Measurements from ENCODE around the gene RHEB.
A peak's percentile ranks its signal among the peaks of the same experiment; 100 is the strongest.

RHEB gene

DNA sequence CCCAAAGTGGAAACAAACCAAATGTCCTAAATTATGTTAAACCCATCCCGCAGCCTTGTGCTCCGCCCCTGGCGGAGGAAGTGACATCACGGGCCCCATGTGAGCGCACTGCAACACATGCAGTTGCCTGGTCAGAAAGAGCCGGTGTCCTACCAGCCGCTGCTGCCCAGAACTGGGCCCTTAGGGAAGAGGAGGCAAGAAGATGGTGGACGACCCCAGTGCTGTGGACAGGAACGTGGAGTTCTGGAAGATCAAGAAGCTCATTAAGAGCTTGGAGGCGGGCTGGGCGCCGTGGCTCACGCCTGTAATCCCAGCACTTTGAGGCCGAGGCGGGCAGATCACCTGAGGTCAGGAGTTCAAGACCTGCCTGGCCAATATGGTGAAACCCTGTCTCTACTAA lies 18.0 kb downstream of the RHEB start:
- DNase-seq = no peak

DNA sequence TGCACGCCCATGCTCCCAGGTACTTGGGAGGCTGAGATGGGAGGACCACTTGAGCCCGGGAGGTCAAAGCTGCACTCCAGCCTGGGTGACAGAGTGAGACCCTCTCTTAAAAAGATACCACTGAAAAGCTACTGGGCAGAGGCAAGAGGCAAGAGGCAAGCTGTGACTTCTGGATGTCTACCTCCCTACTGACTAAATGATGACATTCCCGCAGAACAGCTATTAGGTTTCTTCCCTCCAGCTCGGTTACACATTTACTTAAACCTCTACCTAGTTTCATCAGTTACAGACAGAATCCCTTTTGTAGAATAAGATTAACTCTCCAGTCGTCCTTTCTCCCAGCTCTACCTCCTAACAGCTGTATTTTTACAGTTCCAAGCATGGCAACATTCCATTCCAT lies 21.2 kb downstream of the RHEB start:
- DNase-seq = no peak

DNA sequence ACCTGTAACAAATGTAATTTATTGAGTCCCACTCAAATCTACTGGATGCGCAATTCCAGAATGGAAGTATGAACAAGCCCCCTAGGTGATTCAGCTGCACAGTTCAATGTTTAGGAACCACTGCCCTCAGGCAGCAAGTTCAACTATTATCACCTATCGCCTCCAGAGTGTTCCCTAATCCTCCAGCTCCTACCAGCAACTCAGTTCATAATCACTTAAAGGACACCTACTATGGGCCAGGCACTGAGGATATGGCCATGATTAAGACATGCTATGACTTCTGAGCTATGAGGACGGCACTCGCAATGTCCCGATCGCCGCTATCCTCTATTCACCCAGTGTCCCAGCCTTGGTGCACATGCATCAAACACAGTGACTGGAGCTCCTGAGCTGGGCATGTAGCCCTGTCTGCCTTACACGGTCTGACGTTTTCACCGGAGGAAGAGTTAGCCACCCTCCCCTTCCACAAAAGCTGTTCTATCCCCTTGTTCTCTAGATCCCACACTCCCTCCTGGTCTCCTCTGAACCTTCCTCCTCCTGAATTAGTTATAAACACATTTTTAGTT lies 22.3 kb downstream of the RHEB start:
- no peak for DNase-seq

DNA sequence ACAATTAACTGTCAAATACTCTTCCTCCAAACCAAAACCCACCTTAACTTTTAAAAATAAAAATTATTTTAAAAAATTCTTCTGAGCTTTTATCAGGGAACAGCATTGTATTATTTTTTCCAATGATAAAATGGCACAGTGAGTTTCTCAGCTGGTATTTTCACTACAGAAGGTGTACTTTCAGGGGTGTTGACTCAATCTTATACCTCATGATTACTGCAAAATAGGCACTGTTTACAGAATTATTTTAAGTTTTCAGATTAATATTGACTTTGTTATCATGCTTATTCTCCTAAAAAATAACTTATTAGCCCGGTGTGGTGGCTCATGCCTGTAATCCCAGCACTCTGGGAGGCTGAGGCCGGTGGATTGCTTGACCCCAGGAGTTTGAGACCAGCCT lies 24.3 kb downstream of the RHEB start:
- DNase-seq = no peak

DNA sequence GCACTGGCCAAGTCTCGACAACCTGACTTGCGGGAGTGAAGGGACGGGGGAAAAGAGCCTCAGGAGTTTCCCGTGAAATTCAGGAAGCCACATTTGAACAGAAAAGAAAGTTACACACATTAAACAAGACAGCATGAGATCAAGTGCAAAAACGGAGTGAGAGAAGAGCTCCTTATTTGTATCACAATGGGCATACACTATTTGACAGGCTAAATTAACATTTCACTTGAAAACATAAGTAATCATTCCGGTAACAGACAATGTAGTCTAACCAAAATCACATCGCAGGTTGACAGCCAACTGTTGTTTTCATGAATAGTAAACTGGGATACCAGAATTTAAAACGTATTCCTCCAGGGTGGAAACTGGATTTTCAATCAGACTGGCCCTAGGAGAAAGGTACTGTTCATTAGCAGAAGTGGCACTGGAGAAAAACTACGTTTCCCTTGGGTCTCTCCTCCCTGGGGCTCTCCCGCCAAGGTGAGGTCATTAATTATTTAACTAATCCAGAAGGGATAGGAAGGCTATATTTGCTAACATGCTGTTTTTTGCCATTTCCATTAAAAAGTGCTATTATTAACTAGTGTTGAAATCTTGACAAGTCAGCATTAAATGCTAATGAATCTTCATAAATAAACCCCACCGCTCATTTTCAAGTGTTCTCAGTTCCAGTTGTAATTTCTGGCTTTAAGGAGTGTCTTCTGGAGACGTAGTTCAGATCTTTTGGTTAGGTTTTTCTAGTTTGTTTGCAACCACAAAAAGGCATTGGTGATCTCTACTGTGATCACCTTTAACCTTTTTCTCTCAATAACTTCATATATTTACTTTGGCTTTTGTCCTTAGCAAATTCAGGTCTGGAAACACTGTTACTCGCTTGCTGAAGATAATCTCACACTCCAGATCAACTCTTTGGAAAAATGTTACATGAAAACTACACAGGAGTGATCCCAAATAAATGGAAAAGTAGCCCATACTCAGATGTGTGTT lies 25.1 kb downstream of the RHEB start:
- DNase-seq = no peak

DNA sequence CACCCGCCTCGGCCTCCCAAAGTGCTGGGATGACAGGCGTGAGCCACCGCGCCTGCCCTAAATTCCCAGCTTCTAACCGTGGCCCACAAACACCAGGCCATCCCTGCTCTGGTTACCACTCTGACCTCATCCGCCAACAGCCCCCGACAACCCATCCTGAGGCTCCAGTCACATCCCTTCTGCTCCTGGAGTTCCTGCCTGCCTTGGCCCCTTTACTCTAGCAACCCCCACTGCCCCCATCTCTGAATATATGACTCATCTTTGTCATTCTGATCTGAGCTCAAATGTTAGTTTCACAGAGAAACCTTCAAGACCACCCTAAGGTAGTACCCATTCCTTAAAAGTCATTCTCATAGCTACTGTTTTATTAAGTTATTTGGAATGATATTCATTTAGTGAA lies 26.6 kb downstream of the RHEB start:
- no peak for DNase-seq

DNA sequence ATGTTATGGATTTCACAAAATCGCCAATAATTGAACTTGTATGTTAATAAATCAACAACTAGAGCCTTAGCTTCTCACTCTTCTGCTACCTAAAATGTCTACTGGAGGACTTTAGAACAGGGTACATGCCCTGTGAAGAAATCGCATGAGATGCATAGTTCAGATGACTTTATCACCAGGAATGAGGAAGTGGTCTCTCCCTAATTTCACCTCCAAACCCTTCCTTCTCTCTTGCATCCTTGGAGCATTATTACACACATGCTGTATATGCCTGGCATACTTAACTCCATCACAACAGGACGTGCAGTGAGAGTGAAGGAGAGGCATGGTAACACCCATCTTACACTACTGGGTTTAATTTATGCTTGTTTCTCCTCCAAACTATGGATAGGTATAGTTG lies 27.8 kb downstream of the RHEB start:
- DNase-seq = no peak

DNA sequence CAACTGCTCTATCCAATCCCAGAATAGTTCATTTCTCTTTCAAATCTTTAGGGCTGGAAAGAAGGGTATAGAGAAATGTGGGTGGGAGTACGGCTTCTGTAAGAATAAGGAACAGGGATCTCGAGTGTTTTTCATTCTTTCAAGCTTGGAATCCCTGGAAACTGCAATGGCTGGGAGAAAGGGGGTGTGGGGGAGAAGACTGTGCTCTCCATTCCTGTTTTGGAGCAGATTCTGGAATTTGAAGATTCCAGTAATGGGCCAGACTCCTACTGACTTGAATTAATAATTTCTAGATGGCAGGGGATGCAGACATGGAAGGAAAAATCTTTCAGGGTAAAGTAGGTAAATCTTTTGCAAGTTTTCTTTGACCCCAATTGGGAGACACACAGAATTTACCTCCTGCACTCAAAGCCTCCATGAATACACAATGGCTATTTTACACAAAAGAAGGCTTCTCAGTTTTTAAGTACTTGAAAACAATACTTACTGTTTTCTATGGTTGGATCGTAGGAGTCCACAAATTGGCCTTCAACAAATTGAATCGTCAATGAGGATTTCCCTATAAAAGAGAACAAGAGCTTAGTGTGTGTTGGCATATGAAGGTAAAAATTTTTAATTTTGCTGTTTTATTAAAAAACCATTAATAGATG lies 29.1 kb downstream of the RHEB start:
- peak; percentile 44 for DNase-seq

DNA sequence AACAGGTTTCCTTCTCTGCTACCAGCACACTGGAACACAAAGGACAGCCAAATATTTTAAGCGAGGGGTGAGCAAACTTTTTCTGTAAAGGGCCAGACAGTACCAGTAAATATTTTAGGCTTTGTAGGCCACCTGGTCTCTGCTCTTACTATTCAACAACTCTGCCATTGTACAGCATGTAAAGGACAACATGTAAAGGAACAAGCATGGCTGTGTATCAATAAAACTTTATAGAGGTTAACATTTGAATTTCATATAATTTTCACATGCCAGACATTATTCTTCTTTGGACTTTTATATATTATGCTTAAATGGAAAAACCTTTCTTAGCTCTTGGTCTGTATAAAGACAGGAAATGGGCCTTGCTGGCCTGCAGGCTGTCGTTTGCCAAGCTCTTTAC lies 30.2 kb downstream of the RHEB start:
- DNase-seq = no peak

DNA sequence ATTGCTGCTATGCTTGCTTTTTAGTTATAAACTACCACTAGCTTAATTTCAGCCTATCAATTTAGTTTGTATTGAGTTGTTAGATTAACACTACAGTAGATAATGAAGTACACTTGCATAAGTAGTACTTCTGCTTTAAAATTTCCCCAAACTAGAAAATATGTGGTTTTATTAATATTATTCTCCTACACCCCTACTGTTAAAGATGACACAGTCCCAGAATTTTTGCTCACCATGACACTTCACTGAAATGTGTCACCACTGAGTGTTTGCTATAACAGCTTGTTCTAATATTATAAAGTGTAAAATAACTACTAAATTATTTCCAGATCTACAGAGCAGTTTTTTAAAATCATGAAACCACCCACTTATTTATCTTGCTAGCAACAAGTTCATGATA lies 31.6 kb downstream of the RHEB start:
- DNase-seq = no peak

DNA sequence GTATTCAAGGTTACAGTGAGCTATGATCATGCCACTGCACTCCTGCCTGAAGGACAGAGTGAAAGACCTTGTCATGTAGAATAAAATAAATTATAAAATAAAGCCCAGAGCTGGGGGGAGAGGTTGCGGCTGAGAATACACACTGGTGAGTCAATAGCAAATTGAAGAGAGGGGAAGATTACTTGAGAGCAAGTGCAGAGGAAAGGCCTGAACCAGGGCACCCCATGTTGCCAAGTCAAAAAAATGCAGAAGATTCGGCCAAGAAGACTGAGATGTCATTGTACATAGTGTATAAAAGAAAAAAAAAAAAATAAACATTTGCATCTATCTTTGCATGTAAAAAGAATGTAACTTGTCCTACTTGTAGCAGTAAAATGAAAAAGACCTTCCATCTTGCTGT lies 32.5 kb downstream of the RHEB start:
- DNase-seq = no peak

DNA sequence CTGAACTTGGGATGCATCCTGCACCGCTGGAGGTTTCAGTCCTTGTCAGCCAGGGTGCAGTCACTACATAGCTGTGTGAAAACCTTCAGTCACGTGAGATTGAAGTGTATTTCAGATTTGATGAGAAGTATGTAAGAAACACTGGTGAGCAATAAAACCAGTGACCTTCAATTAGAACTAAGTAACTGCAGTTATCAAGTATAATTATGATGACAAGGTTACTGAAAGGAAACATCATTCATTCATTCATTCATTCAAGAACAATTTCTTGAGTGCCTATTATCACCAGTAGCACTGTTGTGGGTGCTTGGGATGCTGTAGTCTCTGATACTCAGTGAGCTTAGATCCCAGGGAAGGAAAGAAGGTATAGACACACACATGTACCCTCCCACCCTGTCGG lies 33.6 kb downstream of the RHEB start:
- no peak for DNase-seq

DNA sequence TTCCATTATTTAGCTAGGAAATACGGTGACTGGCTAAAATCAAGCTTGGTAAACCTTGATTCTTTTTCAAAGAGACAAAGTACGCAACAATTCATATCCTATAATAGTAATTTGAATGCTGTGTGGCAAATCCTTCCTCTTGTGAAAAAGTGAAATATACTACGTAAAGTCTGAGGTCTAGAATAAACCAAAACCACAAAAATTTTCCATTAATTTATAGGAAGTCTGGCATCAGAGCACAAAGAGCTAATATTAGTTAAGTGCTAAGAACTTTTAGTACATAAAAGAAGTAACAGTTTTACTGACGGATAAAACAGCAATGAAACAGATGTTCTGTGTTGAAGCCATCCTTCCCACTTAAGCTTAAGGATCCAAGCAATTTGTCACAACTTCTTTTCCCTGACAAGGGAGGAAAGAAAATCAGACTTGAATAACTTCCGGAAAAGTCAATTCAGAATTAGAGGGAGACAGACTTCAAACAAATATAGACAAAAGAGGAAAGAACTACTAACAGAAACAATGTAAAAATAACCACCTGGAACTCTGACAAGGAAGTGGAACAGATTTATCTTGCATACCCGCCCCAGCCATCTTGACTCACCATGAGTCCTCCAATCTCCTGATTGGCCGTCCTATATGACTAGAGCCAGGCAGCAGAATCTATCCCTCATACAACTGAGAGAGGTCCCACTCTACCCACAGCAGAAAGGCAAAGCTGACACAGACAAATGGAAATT lies 34.6 kb downstream of the RHEB start:
- no peak for DNase-seq

DNA sequence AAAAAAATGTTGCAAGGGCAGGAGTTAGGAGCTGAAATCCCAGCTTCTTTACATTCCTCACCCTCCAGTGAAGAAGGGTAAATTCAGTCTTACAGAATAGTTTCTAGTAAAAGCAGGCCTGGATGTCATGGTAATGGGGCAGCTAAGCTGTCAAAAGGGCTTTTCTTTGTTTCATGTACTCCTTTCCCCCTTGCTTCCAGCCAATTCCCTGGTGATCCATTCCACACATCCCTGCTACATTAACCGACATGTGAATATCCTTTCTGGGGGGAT lies 36.0 kb downstream of the RHEB start:
- no peak for DNase-seq

DNA sequence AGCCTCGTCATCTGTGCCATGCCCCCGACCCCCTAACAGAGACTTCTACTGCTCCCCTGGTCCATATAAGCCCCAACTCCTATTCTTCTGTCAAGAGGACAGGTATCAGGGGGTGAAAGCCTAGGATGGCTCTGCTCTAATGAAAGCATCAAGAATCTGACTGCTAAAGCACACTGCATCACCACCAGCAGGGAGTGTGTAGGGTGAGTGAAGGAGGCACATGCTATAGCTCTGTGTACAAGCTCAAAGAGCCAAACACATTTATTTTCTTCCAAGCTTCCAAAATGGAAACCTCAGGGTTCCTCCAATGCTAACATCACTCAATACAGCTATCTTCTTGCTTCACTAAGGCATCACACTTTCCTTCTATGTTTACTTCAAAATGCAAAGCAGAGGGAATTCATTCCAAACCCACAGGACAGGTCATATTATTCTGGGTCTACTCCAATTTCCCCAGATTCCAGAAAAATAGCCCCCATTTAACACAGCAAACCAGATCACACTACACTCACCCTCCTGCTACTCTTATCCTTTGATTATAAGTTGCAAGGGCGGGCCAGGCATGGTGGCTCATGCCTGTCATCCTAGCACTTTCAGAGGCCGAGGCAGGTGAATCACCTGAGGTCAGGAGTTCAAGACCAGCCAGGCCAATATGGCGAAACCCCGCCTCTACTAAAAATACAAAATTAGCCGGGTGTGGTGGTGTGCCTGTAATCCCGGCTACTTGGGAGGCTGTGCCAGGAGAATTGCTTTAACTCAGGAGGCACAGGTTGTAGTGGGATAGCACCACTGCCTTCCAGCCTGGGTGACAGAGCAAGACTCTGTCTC lies 36.6 kb downstream of the RHEB start:
- no peak for DNase-seq

DNA sequence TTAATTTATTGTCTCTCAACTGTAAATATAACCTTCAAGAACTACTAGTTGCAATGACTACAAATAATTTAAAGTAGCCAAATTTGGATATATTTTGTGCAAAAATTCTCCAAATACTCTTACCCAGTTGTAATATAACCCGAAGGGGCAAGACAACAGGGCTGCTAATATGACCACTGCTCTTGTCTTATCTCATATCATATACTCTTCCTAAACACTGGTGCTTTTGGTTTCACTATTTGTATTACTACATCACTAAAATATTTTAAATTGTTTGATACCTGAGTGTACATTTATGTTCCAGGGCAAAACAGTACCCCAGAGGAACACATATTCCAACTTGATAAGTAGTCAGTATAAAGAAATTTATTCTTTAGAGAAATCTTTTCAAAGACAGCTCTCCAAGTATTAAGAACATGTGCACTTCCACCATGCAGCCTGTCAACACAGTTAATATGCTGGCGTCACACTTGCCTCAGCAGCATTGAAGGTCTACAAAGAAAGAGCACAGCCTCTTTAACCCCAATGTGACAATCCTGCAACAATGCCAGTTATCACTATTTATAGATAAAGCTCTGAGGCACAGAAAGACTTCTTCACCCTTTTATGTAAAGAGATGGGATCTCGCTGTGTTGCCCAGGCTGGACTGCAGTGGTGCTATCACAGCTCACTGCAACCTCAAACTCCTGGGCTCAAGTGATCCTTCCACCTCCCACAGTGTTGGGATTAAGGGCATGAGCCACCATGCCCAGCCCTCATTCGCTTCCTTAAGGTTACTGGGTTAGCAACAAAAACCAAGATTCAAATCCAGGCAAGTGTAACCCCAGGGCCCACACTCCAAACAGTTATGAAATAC lies 37.8 kb downstream of the RHEB start:
- DNase-seq = no peak

DNA sequence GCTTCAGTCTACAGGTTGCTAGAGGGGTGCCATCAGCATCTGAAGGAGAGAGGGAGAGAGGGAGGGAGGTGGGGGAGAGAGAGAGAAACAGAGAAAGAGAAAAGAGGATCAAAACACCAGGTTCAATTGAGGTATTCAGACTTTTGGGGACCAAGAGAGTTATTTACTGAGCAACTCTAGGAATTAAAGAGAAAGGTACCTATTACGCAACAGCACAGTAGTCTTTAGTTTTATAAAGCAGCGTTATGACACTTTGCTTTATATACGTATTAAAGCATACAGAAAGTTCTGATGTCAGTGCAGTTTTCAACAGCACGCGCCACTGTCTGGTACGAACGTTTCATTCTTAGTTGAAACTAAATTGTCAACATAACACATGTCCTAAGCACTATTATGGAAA lies 41.8 kb downstream of the RHEB start:
- no peak for DNase-seq

DNA sequence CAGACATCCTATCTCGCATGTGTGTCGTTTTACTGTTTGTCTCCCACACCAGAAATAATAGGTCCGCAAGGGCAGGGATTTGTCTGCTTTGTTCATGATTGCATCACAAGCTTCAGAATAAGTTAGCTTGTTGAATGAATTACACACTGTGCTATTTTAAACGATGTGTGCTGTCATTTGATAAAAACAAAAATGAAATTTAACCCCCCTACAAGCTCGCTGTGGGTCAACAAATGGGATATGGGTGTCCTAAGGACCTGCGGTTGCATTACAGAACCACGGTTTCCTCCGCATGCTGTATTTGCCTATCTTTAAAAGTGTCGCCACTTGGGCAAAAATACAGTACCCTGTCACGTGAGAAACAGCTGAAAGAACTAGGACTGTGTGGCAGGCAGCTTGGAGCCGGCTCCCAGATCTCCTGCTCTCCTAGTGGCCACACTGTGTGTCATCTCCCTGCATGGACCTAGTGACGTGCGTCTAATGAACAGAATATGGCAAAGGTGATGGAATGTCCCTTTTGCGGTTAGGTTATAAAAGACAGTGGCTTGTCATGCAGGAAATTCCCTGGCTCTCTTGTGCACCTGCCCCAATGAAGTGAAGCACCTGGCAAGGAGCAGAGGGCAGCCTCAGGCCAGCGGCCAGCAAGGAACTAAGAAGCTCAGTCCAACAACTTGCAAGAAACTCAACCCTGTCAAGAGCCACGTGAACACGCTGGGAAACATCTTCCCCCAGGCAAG lies 46.9 kb downstream of the RHEB start:
- no peak for DNase-seq

DNA sequence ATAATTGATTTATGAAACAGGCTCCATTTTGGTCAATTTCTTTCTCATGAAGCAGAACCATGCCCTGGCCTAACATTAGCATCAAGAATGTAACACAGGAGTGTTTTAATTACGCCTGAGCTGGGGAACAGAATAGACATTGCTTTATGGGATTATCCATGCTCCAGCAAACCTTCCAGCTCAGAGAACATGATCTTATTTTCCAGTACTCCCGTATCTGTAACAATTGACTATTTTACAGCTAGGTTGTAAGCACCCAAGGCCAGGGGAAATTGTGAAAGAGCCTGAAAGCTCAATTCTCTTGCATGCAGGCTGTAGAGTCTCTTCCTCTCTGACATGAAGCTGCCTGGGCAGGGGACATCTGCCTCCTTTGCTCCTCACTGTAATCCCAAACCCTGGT lies 49.0 kb downstream of the RHEB start:
- DNase-seq = peak; percentile 11

DNA sequence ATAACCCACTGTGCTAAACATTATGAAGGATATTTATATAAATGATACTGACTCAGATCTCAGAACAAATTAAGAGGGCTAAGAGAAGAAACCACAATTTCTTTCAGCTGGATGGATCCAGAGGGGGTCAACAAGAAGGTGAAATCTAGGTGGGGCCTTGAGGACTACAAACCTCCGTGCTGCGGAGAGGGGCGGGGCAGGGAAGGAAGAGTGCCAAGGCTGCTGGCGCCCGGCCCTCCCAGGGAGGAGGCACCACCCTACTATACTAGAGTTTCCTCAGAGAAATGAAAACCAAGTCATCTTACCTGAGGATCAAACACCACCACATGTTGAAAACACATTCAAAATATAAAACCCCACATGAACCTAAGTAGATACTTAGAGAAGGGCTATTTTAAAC lies 50.4 kb downstream of the RHEB start:
- no peak for DNase-seq

Measured in midbrain (tissue), 1 donor.